Measurements from ENCODE around the gene SMC2. TPM values are rescaled to one million over a fixed set of nuclear protein-coding genes. Genes with fewer than 3 reads are reported as not detected.

The SMC2 gene
- 3.6 and 19.1 TPM in 2 replicates for total RNA-seq (2011; cell fraction: chromatin; rRNA removed; ENCODE audit: low replicate concordance)
- total RNA-seq (2011; cell fraction: nucleolus; rRNA removed): 3.2 and 4.2 TPM in 2 replicates
- total RNA-seq (2011; cell fraction: nucleoplasm; rRNA removed): 6.4 and 10.2 TPM in 2 replicates
- total RNA-seq (2014; rRNA removed) (24.4 and 25.6 TPM in 2 replicates), total RNA-seq (2014; rRNA removed; fragmentation: Illumina TruSeq; extraction: Trizol) (45.1 and 52.4 TPM in 2 replicates), total RNA-seq (2015; rRNA removed; fragmentation: Illumina TruSeq; extraction: Trizol) (37.0 and 40.1 TPM in 2 replicates), total RNA-seq (2021) (31.5 and 32.8 TPM in 2 replicates), polyA plus RNA-seq (2011; rRNA removed) (18.9 and 29.0 TPM in 2 replicates), polyA plus RNA-seq (2014; fragmentation: Illumina TruSeq; extraction: Trizol) (27.2 and 32.9 TPM in 2 replicates), polyA plus RNA-seq (2014; fragmentation: Nextera tagmentation; extraction: Ambion mirVana) (10 to 100 TPM; 34.3 to 54.0 TPM), polyA plus RNA-seq (2014; rRNA removed) (18.0 and 18.1 TPM in 2 replicates), polyA minus RNA-seq (2011; rRNA and poly(A)+ RNA removed) (57.7 and 58.4 TPM in 2 replicates), Bru-seq, nascent RNA (percentile 77 among the genes with signal in this experiment), BruChase-seq, experiment 1, labeled RNA remaining after a 2-hour chase (percentile 82 among the genes with signal in this experiment), BruChase-seq, experiment 2, labeled RNA remaining after a 6-hour chase (percentile 84 among the genes with signal in this experiment)
- 4.1 and 8.8 TPM in 2 replicates for polyA plus RNA-seq (2011; cell fraction: cytosol; rRNA removed)
- polyA plus RNA-seq (2011; cell fraction: nucleus; rRNA removed): 5.7 and 7.2 TPM in 2 replicates
- 23.0 and 23.4 TPM in 2 replicates for polyA plus RNA-seq (2012)
- polyA minus RNA-seq (2011; cell fraction: cytosol; rRNA and poly(A)+ RNA removed): 13.0 and 18.9 TPM in 2 replicates
- polyA minus RNA-seq (2011; cell fraction: nucleus; rRNA and poly(A)+ RNA removed): 7.8 and 14.7 TPM in 2 replicates
- long read RNA-seq, experiment 1, full-length matches to known transcripts: 17 of 190 reads
- long read RNA-seq, experiment 1, partial matches to known transcripts: 96 of 190 reads
- long read RNA-seq, experiment 1, other reads (novel, unspliced or antisense): 77 of 190 reads
- long read RNA-seq, experiment 2, full-length matches to known transcripts: 1 of 28 reads
- long read RNA-seq, experiment 2, partial matches to known transcripts: 4 of 28 reads
- long read RNA-seq, experiment 2, other reads (novel, unspliced or antisense): 23 of 28 reads
- long read RNA-seq, experiment 3, partial matches to known transcripts: 28 of 43 reads
- long read RNA-seq, experiment 3, other reads (novel, unspliced or antisense): 15 of 43 reads

- BruUV-seq (replicated peaks): TSS peak; percentile 91
- DNase-seq (ENCODE audit: extremely low read depth in 1 of 4, low spot score in 3 of 4) (peak; percentile 88 to 93 (median 90)), FAIRE-seq (peak; percentile 79)
- TF ChIP-seq FIP1L1 (IDR thresholded peaks at IDR 0.05; ENCODE audit: low read depth, low read length, poor library complexity, severe bottlenecking): no peak
- TF ChIP-seq ZNF23 (CRISPR knock-in tag; IDR thresholded peaks at IDR 0.05): no peak
- TF ChIP-seq POLR3G (IDR thresholded peaks at IDR 0.05; ENCODE audit: extremely low read depth, insufficient read length, insufficient replicate concordance): no peak
- peak; percentile 89 for TF ChIP-seq MTA3 (IDR thresholded peaks at IDR 0.05; ENCODE audit: borderline replicate concordance)
- TF ChIP-seq, protein P1, sequence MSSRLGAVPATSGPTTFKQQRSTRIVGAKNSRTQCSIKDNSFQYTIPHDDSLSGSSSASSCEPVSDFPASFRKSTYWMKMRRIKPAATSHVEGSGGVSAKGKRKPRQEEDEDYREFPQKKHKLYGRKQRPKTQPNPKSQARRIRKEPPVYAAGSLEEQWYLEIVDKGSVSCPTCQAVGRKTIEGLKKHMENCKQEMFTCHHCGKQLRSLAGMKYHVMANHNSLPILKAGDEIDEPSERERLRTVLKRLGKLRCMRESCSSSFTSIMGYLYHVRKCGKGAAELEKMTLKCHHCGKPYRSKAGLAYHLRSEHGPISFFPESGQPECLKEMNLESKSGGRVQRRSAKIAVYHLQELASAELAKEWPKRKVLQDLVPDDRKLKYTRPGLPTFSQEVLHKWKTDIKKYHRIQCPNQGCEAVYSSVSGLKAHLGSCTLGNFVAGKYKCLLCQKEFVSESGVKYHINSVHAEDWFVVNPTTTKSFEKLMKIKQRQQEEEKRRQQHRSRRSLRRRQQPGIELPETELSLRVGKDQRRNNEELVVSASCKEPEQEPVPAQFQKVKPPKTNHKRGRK (tag; IDR thresholded peaks at IDR 0.05): no peak
These were observed at the start of gene SMC2 for GRCh38 chr9:104093647-104094533. SMC2 (plus strand) TSS chr9:104094309; CDS start chr9:104095385, 1,076 bp downstream.

More at GRCh38 chr9:104093647-104094533, at the start of gene SMC2:
- H3K27ac ChIP-seq (ENCODE audit: extremely low read depth, low read depth, low read length): peak within 1 kb of the TSS; percentile 98
- no peaks in the 10 kb centered on the region for H3K9me3 ChIP-seq (replicated peaks; ENCODE audit: control insufficient read depth, insufficient read depth, low read depth, low read length)
- in situ Hi-C loops (cut with MboI) (no loop called here), intact Hi-C loops (cut with micrococcal nuclease) (loop anchor here (5.0 to 10.0 kb wide), 3 partner anchors 653 to 901 kb away; partner anchors contain the start of gene NIPSNAP3A)
- H3K9me1 ChIP-seq (ENCODE audit: control insufficient read depth, insufficient read depth, low read length): no peaks in the 10 kb centered on the region
- no peaks in the 10 kb centered on the region for H3K27me3 ChIP-seq (ENCODE audit: control insufficient read depth in 2 of 2, insufficient read depth in 2 of 2, low read length in 2 of 2)
- H3K36me3 ChIP-seq (ENCODE audit: control insufficient read depth, insufficient read depth, low read length): peaks cover 12% of the 10 kb centered on the region
- peak within 1 kb of the TSS; percentile 95 for H3K4me2 ChIP-seq (ENCODE audit: insufficient read depth, low read length)
- ATAC-seq: peak; percentile 90
- H3K4me1 ChIP-seq (replicated peaks in 1 of 2; ENCODE audit: control insufficient read depth in 2 of 2, insufficient read depth in 2 of 2, low read length in 2 of 2): peaks cover 0 to 16% of the 10 kb centered on the region in 2 experiments; a peak in 3 of 5 replicates
- peaks cover 51% of the 10 kb centered on the region for H3K79me2 ChIP-seq (ENCODE audit: control insufficient read depth, insufficient read depth, low read length)
- peak within 1 kb of the TSS; percentile 61 for H3K4me3 ChIP-seq
- POLR2A ChIA-PET: interaction anchor here (0.6 to 1.5 kb wide), 10 partner anchors 9 to 844 kb away, joined by 3 to 7 read pairs (median 4); partner anchors contain the start of gene NIPSNAP3A
- CTCF ChIA-PET (ENCODE audit: low intra/inter-chr PET ratio): no interaction called here
- no peaks in the 10 kb centered on the region for H4K20me1 ChIP-seq (replicated peaks; ENCODE audit: control insufficient read depth, insufficient read depth, low read length)
- peak within 1 kb of the TSS; percentile 95 to 96 for H3K9ac ChIP-seq (ENCODE audit: insufficient read depth in 1 of 2, low read depth in 2 of 2, low read length in 2 of 2)
- H2AFZ ChIP-seq (ENCODE audit: low read depth, low read length): peak within 1 kb of the TSS; percentile 98
- under 1% methylated on average over 58 of the region's 58 CpGs for WGBS (ENCODE audit: insufficient coverage, low coverage, missing lambda C conversion rate)
